Measurements from ENCODE around the gene CTNNBL1.
"Not testable (repeated sequence)": the region's sequence is repeated elsewhere in the genome, so short reads cannot be mapped to it uniquely, and the experiment has no call there.

Gene CTNNBL1

DNA sequence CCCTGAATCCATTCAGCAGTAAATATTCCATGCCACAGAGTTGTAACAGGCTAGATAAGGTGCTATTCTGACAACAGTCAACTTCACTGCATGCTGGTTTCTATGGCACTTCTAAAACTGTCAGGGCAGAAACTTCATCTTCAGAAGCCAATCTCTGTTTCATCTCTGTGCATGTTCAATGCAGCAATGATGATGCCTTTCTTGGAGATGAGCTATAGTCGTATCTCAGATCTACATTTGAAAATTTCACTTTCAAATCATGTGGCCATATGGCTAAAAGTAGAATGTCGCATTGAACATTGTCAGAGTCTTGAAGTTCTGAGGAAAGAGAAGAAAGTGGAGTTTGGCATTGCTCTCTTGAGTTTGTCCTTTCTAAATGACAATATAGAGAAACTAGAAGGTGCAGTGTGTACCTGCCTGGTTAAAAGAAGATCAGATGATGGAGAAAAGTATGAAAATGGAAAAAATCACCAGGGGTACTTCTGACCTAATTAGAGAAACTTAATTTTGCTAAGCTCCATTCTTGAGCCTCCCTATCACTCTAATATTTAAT lies 160.1 kb downstream of the CTNNBL1 start:
- DNase-seq, result no peak

DNA sequence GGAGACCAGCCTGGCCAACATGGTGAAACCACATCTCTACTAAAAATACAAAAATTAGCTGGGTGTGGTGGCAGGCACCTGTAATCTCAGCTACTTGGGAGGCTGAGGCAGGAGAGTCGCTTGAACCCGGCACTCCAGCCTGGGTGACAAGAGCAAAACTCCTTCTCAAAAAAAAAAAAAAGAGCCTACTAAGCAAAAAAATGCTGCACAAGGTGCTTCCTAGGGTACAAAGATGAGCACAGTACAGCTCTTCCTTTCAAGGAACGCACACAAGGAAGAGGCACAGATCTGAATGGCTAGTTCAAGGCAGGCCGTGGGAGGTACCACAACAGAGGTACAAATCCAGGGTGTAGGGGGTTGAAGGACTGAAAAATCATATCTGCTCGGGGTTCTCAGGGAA lies 162.2 kb downstream of the CTNNBL1 start:
- not testable (repeated sequence) for DNase-seq

DNA sequence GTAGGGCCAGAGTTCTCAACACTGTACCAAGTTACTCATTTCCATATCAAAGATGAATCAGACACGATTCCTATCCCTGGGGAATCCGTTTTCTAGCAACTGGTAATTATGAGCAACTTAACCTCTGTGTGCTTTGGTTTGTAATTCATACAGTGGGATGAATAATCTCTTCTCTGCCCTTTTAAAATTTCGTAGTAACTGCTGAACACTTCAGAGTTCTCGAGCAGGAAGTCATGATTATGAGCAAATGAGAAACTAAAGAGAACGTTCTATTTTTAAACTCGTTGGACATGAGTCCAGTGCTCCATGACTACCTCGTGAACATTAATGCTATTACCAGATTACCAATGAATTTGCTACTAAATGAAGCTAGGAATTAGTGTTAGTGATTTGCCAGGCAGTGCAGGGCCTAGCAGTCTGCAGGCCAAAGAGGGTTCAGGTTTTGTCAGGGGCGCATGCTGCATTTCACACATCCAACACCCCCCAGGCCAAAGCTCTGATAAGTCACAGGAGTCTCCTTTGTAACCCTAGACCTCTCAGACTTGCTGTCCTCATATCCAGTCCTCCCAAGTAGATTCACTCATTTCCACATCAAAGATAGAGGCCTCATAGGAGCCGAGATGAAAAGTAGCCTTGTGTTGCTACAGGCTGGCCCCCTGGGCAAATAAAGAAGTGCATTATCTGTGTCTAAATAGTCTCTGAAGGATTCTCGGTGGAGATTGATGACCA lies 163.3 kb downstream of the CTNNBL1 start:
- DNase-seq, result no peak

DNA sequence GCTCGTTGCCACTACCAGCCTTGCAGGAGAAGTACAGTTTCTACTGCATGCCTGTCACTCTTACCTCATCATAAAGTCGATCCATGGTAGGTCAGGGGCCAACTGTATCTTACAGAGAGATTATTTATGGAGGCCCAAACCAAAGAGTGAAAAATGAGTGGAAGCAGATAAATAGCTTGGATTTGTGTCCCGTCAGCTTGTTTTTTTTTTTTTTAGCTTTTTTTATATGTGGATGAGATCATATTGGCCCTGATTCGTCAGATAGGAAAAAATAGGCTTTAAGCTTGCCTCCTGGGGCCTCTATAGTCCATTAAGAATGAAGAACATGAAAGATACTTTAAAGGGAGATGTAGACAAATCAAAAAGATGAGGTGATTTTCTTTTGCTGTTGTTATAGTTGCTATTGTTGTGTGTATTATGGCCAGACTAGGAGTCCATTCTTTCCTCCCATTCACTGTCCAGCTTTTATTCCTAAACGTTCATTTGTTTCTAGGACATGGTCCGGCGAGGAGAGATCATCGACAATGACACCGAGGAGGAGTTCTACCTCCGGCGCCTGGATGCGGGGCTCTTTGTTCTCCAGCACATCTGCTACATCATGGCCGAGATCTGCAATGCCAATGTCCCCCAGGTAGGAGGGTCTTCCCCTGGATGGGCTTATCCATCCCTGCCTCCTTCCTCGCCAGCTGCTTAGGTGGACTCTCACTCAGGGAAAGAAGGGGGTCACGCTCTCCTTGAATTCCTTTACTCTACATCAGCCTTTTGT lies 165.8 kb downstream of the CTNNBL1 start:
- no peak for DNase-seq

DNA sequence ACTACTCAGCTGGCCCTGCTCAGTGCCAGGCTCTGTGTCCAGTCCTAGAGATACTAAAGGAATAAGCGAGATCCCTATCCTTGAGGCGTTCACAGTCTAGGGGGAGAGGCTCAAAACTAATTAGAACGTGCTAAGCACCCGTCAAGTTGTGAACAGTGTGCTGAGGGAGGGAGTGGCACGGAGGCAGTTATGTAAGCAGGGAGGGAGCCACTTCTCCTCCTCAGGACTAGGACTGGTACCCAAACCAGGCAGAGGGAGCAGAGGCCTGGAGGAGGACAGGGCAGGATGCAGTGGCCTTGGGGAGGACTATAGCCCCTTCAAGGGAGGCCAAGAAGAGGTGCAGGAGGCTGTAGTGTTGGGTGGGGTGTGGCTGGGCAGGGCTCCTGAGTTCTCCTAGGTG lies 169.5 kb downstream of the CTNNBL1 start:
- DNase-seq, result no peak

DNA sequence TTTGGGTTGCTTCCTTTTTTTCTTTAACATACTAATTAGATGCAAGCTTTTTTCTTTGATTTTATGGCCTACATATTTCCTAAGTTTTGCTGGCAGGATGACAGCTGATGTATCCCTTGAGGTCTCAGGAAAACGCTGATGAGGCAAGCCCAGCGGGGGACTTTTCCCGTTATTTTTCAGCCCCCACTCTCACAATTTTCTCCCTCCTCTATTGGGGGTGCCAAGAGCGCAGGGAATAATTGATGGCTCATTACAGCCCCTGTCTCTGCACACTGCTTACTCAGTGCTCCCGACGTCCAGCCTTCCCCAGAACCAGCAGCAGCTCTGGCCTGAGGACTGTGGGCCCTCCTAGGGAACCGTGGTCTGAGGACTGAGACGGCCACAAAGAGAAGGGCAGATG lies 170.5 kb downstream of the CTNNBL1 start:
- no peak for DNase-seq

DNA sequence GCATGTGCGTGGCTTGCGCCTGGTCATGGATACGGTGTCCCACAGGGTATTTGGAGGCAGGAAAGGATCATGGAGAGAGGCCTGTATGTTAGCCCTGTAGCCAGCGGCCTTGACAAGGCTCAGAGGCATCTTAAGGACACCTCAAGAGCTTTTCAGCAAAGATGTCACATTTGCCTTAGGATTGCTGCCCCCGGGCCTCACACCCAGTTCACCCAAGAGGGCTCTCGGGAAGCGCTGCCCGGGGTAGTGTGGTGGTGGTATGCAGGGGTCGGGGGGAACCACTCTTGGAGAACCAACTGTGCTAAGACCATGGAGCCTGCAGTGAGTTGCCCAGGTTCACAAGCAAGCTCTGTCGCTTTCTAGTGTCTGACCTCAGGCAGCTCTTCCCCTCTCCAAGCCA lies 172.2 kb downstream of the CTNNBL1 start:
- no peak for DNase-seq

DNA sequence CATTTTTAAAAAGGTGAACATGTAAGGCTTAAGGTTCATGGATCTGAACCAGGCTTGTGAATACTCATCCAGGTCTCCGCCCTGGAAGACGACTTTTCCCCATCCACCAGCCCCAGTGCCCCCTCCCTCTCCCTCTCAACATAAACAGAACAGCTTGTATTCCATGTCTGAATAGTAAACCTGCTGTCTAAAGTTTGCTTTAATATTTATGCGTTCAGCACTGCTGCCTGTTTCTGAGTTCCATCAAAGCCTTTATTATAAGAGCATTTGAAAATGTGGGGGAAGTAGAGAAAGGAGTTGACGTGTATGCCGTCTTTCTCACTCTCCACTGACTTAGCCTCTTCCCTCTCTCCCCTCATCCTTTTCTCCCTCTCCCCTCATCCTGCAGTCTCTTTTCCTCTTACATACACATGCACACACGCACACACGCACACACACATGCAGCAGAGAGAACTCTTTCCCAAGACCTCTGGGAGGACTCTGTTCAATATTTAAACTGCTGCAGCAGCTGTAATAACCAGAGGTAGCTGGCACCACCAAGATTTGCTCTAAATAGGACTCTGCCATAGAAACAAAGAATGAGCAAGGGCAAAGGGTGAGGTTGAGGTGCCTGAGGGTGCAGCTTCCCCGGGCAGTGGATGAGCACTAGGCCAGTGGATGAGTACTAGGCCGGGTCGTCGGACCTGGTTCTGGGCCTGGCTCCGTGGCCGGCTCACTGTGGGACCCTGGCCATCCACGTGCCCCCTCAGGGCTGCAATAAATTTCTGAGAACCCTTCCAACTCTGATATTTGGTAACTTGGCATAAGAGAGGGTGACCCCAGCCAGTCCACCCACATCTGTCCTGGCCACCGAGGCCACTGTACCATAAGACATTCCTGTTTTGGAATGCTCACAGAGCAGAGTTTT lies 173.7 kb downstream of the CTNNBL1 start:
- no peak for DNase-seq

DNA sequence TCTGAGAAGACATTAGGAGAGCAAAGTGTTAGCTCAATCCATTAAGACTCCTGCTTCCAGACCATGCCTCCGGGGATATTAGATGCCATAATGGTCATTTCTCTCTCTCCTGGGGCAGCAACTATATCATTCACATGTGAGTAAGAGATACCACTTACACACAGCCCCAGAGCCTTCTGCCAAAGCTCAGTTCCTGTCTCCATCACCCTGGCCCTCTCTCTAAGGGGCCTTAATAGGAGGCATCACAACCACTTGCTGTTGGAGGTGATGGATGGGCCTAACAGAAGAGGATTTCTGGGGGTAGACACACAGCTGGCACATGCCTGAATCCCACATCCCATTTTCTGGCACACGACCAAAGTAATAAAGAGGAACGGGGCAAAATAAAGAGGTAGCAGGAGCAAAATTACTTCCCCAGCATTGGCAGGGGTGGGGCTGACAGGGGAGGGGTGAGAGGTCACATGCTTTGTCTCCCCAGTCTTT lies 175.1 kb downstream of the CTNNBL1 start:
- peak; percentile 18 to 46 (median 38) for DNase-seq

DNA sequence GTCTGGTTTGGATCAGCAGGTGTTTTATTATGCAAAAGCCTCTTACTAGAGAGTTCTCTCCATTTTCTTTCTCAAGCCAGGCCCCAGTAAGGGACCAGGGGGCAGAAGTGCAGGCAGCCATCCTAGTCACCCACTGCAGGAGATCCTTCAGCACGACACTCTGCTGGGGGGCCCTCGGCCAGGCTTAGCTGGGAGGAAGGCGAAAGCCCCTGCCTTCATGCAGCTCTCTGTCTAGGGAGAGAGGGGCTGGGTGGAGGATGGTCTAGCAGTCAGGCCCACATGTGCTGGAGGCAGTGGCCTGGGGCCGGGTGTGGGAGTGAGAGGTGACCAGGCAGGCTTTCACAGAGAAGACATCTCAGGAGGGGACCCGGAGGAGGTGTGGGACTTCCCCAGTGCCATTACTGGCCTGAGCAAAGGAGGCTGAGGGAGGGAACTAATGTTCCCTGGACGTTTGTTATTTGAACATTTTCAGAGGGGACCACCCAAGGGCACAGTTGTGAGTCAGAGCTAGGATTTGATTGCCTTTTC lies 175.6 kb downstream of the CTNNBL1 start:
- DNase-seq, result peak in 2 of 4 experiments; percentile 3 to 29

DNA sequence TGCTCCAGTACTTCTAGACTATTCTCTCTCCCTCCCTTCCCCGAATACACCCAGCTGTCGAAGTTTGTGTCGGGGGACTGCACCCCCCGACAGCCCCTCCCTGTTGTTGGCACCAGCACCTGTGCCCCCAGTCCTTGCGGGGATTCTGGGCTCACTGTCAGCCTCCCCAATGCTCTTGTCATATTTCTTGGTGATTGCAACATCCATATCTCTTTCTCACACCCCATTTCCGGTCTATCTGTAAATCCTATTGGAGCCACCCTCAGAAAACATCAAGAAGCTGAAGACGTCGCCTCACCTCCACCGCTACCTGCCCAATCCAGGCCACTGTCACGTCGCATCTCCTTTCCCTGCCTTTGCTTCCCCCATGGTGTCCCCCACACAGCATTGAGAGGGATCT lies 176.5 kb downstream of the CTNNBL1 start:
- no peak for DNase-seq

DNA sequence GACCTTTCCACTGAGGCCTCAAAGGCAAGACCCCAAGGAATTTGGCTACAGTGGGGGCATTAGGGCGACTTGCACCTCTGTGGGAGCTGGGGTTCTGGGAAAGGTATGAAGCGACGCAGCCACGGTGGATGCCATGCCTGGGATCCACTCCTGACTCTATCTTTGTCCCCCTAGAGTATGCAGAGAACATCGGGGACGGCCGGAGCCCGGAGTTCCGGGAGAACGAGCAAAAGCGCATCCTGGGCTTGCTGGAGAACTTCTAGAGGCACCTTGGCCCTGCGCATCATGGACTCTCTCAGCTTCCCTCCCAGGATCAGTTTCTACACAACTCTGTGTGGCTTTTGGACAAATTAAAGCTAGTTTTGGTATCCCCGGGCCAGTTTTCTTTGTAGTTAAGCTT lies 177.9 kb downstream of the CTNNBL1 start:
- no peak for DNase-seq

DNA sequence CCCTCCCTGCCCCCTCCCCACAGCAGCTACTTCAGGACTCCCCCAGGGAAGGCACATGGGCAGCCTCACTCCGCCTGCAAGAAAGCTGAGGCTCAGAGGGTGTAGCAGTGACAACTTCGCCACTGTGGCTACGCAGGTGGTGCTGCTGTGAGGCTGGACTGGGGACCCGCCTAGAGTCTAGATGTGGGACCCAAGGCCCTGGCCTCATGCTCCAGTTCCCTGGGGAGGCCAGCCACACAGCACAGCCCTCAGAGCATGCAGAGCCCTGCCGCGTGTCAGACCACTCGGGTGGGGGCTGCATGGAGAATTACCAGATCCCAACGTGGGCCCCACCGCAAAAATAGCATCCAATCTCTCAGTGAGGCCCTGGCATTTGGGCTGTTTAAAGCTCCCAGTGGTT lies 178.3 kb downstream of the CTNNBL1 start:
- DNase-seq, result no peak

DNA sequence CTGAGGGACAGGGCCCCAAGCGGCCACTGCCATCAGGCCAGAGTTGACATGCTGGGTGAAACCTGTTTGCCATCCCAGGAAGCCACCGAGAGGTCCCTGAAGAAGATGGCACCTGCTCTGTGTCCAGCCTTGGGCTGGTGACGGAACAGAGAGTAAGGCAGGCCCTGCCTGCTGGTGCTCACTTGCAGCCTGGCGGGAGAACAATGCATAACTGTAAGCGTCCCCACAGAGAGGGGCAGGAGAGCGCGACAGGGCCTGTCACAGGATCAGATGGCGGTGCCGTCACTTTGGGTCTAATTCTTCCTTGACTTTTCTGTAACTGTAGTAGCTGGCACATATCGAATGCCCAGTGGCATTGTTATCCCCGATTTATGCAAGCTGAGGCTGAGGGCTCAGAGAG lies 180.1 kb downstream of the CTNNBL1 start:
- DNase-seq, result no peak

DNA sequence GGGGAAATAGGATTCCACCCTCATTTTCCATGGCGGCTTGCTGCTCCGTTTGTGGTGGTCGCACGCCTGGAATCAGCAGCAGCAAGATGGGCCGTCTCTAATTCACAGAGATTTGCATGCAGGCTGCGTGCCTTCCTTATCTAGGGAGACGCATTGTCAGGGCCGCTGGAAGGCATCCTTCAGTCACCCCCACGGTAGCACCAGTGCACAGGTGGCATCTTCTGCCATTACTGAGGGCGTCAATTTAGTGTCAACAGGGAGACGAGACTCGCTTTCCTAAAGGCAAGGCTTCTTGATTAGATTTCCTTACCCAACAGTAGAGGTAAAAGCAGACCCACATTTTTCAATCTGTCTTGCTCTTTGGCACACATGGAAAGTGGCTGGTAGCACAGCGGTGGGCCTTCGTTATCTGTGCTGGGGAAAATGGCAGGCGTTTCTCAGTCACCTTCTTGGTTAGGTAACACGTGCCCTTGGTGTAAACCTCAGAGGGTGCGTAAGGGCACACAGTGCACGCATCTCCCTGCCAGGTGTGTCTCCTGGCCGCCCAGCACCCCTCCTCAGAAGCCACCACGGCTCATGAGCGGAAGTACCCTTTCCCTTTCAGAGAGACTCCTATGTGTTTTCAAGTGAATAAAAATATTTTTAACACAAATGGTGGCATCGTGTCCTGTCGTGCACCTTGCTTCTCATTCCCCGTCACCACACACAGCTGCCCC lies 181.8 kb downstream of the CTNNBL1 start:
- no peak for DNase-seq

DNA sequence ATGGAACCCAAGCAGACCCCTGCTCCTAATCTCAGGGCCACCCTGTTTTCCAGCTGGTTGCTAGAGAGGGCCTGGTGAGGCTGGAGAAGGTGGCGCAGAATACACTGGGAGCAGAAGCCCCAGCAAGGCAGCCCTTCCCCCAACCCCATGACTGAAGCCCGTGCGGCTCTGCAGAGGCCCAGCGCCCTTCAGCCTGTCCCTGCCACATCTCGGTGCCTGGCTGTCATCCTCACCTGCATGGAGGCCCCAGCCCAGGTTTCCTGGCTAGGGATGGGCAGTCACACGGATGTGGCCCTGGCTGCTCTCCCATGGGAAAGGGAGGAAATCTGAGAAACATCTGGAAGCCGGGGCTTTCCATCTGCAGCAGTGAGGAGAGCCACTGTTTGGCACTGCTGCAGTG lies 183.0 kb downstream of the CTNNBL1 start:
- no peak for DNase-seq

DNA sequence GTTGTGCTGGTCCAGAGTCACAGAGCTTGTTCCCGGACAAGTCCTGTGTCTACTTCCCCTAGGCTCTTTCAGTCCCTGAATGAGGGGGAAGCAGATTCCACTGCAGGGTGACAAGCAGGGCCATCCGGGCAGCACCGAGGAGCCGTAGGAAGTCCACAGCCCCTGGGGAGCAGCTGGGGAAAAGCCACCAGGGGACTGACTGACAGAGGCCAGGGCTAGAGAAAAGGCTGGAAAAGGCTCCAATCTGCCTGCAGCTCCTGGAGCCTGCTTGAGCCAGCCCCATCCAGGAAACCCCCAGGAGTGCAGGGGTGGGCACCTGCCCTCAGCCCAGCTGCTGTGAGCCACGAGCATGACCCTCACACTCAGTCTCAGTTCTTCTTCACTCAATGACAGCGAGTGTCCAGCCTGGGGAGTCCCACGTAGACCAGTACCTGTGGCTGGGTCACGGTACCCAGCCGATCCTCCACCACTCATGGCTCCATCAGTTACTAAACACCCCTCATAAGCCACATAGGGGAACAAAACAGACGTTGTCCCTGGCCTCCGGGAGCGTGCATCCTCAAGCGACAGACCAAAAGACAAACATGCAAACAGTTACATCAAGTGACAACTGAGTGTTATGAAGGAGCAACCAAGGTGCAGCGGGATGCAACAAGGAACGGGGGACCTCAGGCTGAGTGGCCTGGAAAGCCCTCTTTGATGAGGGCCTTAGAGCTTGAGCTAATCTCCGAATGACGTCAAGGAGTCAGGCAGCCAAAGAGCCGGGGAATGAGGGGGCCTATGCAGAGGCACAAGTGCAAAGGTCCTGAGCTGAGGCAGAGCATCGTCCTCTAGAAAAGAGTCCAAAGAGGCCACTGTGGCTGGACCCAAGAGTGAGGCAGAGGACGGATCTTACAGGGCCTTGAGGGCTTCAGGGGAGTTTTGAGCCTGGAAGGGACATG lies 184.3 kb downstream of the CTNNBL1 start:
- DNase-seq, result no peak

DNA sequence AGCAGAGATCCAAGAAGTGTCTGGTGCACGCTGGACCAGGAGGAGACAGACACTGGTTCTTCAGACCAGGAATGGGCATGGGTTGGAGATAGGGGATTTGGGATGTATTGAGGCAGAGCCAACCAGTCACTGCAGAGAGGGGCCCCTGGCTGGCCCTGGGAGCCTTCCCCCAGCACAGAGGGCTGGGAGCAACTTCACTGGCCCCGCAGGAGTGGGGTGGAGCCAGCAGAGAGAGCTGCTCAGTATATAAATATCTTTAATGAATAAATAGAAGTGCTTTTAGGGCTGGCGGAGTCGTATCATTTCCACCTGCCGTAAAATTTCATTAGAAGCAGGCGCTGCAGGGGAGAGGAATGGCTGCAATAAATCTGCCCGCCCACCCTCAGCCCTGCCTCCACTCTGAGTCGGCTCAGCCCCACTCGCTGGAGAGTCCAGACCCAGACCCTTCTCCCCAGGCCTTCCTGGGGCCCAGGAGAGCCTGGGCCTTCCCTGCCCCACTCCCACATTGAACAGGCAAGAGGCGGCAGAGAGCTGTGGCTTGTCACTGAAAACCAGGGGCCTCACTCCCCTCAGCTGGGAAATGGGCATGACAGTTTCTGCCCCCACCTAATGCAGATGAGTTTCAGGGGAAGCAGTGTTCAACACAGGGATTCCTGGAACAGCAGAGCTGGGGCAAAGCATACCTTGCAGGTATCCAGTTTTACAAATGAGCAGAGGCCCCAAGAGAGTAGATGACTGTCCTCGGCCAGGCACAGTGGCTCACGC lies 185.2 kb downstream of the CTNNBL1 start:
- no peak for DNase-seq

DNA sequence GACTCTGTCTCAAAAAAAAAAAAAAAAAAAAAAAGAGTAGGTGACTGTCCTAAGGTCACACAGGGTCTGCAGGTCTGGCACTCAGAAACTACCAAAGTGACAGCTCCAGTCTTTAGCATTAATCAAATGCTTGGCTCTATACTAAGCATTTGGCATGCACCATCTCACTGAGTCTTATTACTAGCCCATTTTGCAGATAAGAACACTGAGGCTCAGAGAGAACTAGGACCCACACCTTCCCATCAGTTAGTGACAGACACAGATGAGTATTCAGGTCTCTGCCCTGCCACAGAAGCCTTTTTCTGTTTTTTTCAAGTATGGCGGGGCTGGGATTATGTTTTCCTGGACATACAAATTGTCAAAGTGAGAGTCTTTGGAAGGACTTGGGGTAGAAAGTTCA lies 186.0 kb downstream of the CTNNBL1 start:
- DNase-seq, result no peak
